Parathyroid adenoma (tissue), 2 donors: Measurements from ENCODE around the gene AGAP3.

Source experiments
- H2AFZ ChIP-seq: fragments of 300-600 bp; sonication (generic); one replicate; pipeline ENCODE4 v1.7.0; 2017; ENCODE audit warnings: antibody characterized with exemption, mild to moderate bottlenecking
- H3K27ac ChIP-seq: fragments of 300-600 bp; sonication (generic); one replicate; pipeline ENCODE4 v1.7.0; 2017
- H3K27me3 ChIP-seq: fragments of 300-600 bp; sonication (generic); one replicate; pipeline ENCODE4 v1.7.0; 2017; ENCODE audit warnings: low read length; ENCODE audit not compliant: control insufficient read depth, insufficient read depth
- H3K36me3 ChIP-seq: fragments of 300-600 bp; sonication (generic); one replicate; pipeline ENCODE4 v1.7.0; 2017; ENCODE audit warnings: low read length; ENCODE audit not compliant: control insufficient read depth, insufficient read depth
- H3K4me1 ChIP-seq: fragments of 300-600 bp; sonication (generic); one replicate; pipeline ENCODE4 v1.7.0; 2017; ENCODE audit warnings: control low read depth
- H3K4me2 ChIP-seq: fragments of 300-600 bp; sonication (generic); one replicate; pipeline ENCODE4 v1.7.0; 2017; ENCODE audit warnings: low read length
- H3K4me3 ChIP-seq: fragments of 300-600 bp; sonication (generic); one replicate; pipeline ENCODE4 v1.7.0; 2017; ENCODE audit warnings: low read depth, low read length
- H3K79me2 ChIP-seq: fragments of 300-600 bp; sonication (generic); one replicate; pipeline ENCODE4 v1.7.0; 2017; ENCODE audit warnings: control low read depth
- H3K9ac ChIP-seq: fragments of 300-600 bp; sonication (generic); one replicate; pipeline ENCODE4 v1.7.0; 2017; ENCODE audit warnings: mild to moderate bottlenecking
- H3K9me3 ChIP-seq: fragments of 300-600 bp; sonication (generic); one replicate; pipeline ENCODE4 v1.7.0; 2017; ENCODE audit warnings: low read length; ENCODE audit not compliant: control insufficient read depth
- CTCF ChIP-seq: fragments of 300-600 bp; sonication (generic); IDR thresholded peaks from one replicate; pipeline ENCODE4 v1.7.0; 2017; ENCODE audit warnings: antibody characterized with exemption, mild to moderate bottlenecking
- donor health status: primary hyperparathyroidism.

Gene AGAP3

GRCh38 chr7:151134743-151135524 is 48.7 kb downstream of the AGAP3 start:
- peaks cover 3% of the 10 kb centered on the region for H3K79me2 ChIP-seq
- H3K27me3 ChIP-seq, result no peaks in the 10 kb centered on the region
- H2AFZ ChIP-seq, result no peak overlapping the region
- H3K4me1 ChIP-seq, result no peaks in the 10 kb centered on the region
- no peak for TF ChIP-seq CTCF
- H3K9ac ChIP-seq, result no peak overlapping the region
- no peak overlapping the region for H3K4me3 ChIP-seq
- H3K36me3 ChIP-seq, result no peaks in the 10 kb centered on the region
- H3K4me2 ChIP-seq, result no peak overlapping the region
- no peaks in the 10 kb centered on the region for H3K9me3 ChIP-seq
- no peak overlapping the region for H3K27ac ChIP-seq

DNA sequence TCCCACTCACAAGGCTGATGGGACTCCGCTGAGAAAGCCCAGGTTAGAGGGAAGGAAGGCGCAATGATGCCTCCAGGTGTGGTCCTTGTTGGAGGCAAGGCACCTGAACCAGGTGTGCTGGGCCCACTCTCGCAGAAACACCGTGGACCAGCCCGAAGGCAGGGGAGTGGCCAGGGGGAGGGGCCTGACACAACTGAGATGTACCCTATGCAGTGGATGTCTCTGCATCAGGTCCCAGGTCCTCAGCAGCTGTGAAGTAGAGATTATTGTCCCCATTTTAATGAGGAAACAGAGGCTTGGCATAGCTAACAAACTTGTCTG is 49.2 kb downstream of the AGAP3 start:
- Histone ChIP-seq H3K27me3 (no peaks in the 10 kb centered on the region), H3K4me2 (no peak overlapping the region), H3K36me3 (no peaks in the 10 kb centered on the region), H3K4me3 (no peak overlapping the region), H3K9me3 (no peaks in the 10 kb centered on the region), H3K27ac (no peak overlapping the region), H3K9ac (no peak overlapping the region), H3K4me1 (no peaks in the 10 kb centered on the region), H3K79me2 (no peaks in the 10 kb centered on the region), H2AFZ (no peak overlapping the region)
- TF ChIP-seq CTCF, result no peak

GRCh38 chr7:151135866-151136843 is 49.9 kb downstream of the AGAP3 start:
- H3K9me3 ChIP-seq, result no peaks in the 10 kb centered on the region
- no peak overlapping the region for H3K4me3 ChIP-seq
- H3K27ac ChIP-seq, result no peak overlapping the region
- no peak overlapping the region for H3K4me2 ChIP-seq
- no peak for TF ChIP-seq CTCF
- H3K36me3 ChIP-seq, result no peaks in the 10 kb centered on the region
- no peak overlapping the region for H3K9ac ChIP-seq
- H3K79me2 ChIP-seq, result no peaks in the 10 kb centered on the region
- H3K27me3 ChIP-seq, result no peaks in the 10 kb centered on the region
- H2AFZ ChIP-seq, result no peak overlapping the region
- no peaks in the 10 kb centered on the region for H3K4me1 ChIP-seq

- Histone ChIP-seq H3K79me2 (no peaks in the 10 kb centered on the region), H3K9me3 (no peaks in the 10 kb centered on the region), H3K27me3 (no peaks in the 10 kb centered on the region), H3K4me2 (no peak overlapping the region), H2AFZ (no peak overlapping the region), H3K4me3 (no peak overlapping the region), H3K27ac (no peak overlapping the region), H3K4me1 (no peaks in the 10 kb centered on the region), H3K9ac (no peak overlapping the region), H3K36me3 (no peaks in the 10 kb centered on the region)
- TF ChIP-seq CTCF, result no peak
Observed at GRCh38 chr7:151137076-151137675, 50.9 kb downstream of the AGAP3 start.
